Esophagus muscularis mucosa (tissue), 4 donors: Measurements from ENCODE around the gene KLHL25. TPM values are rescaled to one million over a fixed set of nuclear protein-coding genes. Genes with fewer than 3 reads are reported as not detected.

ENCODE experiments used
- DNase-seq: peaks from one replicate; pipeline ENCODE4 v3.0.0-alpha.2; 2017; ENCODE audit errors: extremely low spot score
- H3K27ac ChIP-seq, 4 donors: fragments of 200-600 bp; sonication (generic); replicated peaks in 1 of 4; 1 replicate in 3 of 4; 2 replicates in 1 of 4; pipeline ENCODE4 v1.5.1; 2016 to 2019; ENCODE audit warnings: mild to moderate bottlenecking in 1 of 4
- H3K27me3 ChIP-seq, 4 donors: fragments of 200-600 bp; sonication (generic); one replicate each; pipeline versions ENCODE4 v1.5.1 to v1.6.0; 2016 to 2019
- H3K36me3 ChIP-seq, 4 donors: fragments of 200-600 bp; sonication (generic); one replicate each; pipeline ENCODE4 v1.5.1; 2016 to 2019
- H3K4me1 ChIP-seq, 4 donors: fragments of 200-600 bp; sonication (generic); one replicate each; pipeline ENCODE4 v1.5.1; 2016 to 2019
- H3K4me3 ChIP-seq, 4 donors: fragments of 200-600 bp; sonication (generic); 1 replicate in 2 of 4; 2 replicates in 2 of 4; pipeline ENCODE4 v1.5.1; 2016 to 2019; ENCODE audit warnings: mild to moderate bottlenecking in 4 of 4, moderate library complexity in 1 of 4
- H3K9me3 ChIP-seq, 4 donors: fragments of 200-600 bp; sonication (generic); 1 replicate in 3 of 4; 2 replicates in 1 of 4; pipeline ENCODE4 v1.5.1; 2016 to 2019
- EP300 ChIP-seq: sonication (generic); formaldehyde crosslinking; IDR thresholded peaks from one replicate; pipeline ENCODE4 v1.6.1; 2017; ENCODE audit warnings: antibody characterized with exemption
- POLR2A ChIP-seq: fragments of 450-650 bp; IDR thresholded peaks from one replicate; pipeline ENCODE4 v1.6.1; 2017; ENCODE audit warnings: antibody characterized with exemption, moderate library complexity, mild to moderate bottlenecking, low read depth
- POLR2AphosphoS5 ChIP-seq, 2 donors: sonication (generic); formaldehyde crosslinking; IDR thresholded peaks; one replicate each; pipeline ENCODE4 v1.6.1; 2017; ENCODE audit warnings: antibody characterized with exemption in 2 of 2
- WGBS: methylation state at CpG from one replicate; pipeline ENCODE4 v1.1.5; 2018; 5-methylcytosine and 5-hydroxymethylcytosine counted together
- intact Hi-C: fragments of 100-400 bp; cut with DNase I; formaldehyde crosslinking; loops from one replicate; pipeline ENCODE4 v1.15.1; 2023
- total RNA-seq, 4 donors: library from RNA; depleted of rRNA; stranded (reverse); fragments of >200 nt; gene quantifications; one replicate each; pipeline versions ENCODE4 v1.1.0 to v1.2.1, GENCODE V29; 2016
- TF ChIP-seq, protein P1 (sequence below), 3 experiments: fragments of 200-600 bp in 2 of 3; fragments of 450-650 bp in 1 of 3; sonication (generic) in 2 of 3; IDR thresholded peaks; one replicate each; pipeline ENCODE4 v1.5.1; 2017 to 2019; ENCODE audit warnings: antibody characterized with exemption in 3 of 3, mild to moderate bottlenecking in 2 of 3, moderate library complexity in 1 of 3

The KLHL25 gene
- total RNA-seq, 4 donors from 2014 or later = 10.8 to 24.4 (median 12.0) TPM

GRCh38 chr15:85770096-85771041 lies 24.4 kb downstream of the KLHL25 start:
- peaks cover 0 to 18% (median 9%) of the 10 kb centered on the region in 4 donors for H3K36me3 ChIP-seq
- no peak for DNase-seq
- peak overlapping the region in 1 of 4 donors; percentile 36 for H3K27ac ChIP-seq
- H3K4me1 ChIP-seq = peaks cover 17 to 49% (median 40%) of the 10 kb centered on the region in 4 donors
- 98% methylated on average over 11 of the region's 21 CpGs for WGBS
- H3K27me3 ChIP-seq = no peaks in the 10 kb centered on the region
- intact Hi-C loops = no loop called here
- no peak overlapping the region for H3K4me3 ChIP-seq
- TF ChIP-seq EP300 (no peak), POLR2A (no peak)
- TF ChIP-seq, protein P1, sequence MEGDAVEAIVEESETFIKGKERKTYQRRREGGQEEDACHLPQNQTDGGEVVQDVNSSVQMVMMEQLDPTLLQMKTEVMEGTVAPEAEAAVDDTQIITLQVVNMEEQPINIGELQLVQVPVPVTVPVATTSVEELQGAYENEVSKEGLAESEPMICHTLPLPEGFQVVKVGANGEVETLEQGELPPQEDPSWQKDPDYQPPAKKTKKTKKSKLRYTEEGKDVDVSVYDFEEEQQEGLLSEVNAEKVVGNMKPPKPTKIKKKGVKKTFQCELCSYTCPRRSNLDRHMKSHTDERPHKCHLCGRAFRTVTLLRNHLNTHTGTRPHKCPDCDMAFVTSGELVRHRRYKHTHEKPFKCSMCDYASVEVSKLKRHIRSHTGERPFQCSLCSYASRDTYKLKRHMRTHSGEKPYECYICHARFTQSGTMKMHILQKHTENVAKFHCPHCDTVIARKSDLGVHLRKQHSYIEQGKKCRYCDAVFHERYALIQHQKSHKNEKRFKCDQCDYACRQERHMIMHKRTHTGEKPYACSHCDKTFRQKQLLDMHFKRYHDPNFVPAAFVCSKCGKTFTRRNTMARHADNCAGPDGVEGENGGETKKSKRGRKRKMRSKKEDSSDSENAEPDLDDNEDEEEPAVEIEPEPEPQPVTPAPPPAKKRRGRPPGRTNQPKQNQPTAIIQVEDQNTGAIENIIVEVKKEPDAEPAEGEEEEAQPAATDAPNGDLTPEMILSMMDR (IDR thresholded peaks at IDR 0.05) = no peak
- no peaks in the 10 kb centered on the region for H3K9me3 ChIP-seq

GRCh38 chr15:85769182-85769900 lies 25.4 kb downstream of the KLHL25 start:
- H3K4me3 ChIP-seq = no peak overlapping the region
- intact Hi-C loops = no loop called here
- H3K27me3 ChIP-seq = no peaks in the 10 kb centered on the region
- H3K36me3 ChIP-seq = peaks cover 0 to 18% (median 9%) of the 10 kb centered on the region in 4 donors
- 96% methylated on average over 42 of the region's 42 CpGs for WGBS
- DNase-seq = no peak
- no peaks in the 10 kb centered on the region for H3K9me3 ChIP-seq
- TF ChIP-seq POLR2A = no peak
- no peak for TF ChIP-seq POLR2AphosphoS5 (IDR thresholded peaks at IDR 0.05)
- no peak for TF ChIP-seq EP300
- TF ChIP-seq, protein P1 (IDR thresholded peaks at IDR 0.05) = no peak
- H3K27ac ChIP-seq = no peak overlapping the region
- peaks cover 23 to 58% (median 49%) of the 10 kb centered on the region in 4 donors for H3K4me1 ChIP-seq

DNA sequence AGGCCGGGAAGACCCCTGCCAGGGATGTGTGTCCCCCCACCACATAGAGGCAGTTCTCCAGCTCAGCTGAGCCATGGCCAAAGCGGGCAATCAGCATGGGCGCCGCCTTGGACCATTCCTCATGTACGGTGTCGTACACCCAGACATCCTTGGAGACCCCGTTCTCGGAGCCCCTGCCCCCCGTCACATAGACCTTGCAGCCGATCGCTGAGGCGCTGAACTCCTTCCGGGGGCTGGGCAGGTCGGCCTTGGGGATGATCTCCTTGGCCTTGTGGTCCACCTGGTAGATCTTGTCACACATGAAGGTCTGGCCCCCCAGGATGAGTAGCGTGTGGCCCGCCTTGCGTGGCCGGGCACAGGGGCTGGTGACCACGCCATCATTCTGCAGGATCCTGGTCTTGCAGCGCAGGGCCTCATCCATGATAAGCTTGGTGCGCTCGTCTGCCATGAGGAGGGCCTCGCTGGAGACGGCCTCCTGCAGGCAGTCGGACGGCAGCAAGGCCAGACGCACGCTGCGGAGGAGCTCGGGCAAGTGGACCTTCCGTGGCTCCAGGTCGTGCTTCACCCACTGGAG lies 26.0 kb downstream of the KLHL25 start:
- Histone ChIP-seq H3K4me3 (no peak overlapping the region), H3K36me3 (peaks cover 0 to 18% (median 9%) of the 10 kb centered on the region in 4 donors), H3K4me1 (peaks cover 30 to 64% (median 56%) of the 10 kb centered on the region in 4 donors), H3K27me3 (no peaks in the 10 kb centered on the region), H3K27ac (no peak overlapping the region), H3K9me3 (no peaks in the 10 kb centered on the region)
- TF ChIP-seq, protein P1 (IDR thresholded peaks at IDR 0.05) = no peak
- TF ChIP-seq POLR2A (no peak), POLR2AphosphoS5 (IDR thresholded peaks at IDR 0.05) (no peak), EP300 (no peak)
- no peak for DNase-seq
- WGBS = 96% methylated on average over 9 of the region's 32 CpGs
- intact Hi-C loops = no loop called here

DNA sequence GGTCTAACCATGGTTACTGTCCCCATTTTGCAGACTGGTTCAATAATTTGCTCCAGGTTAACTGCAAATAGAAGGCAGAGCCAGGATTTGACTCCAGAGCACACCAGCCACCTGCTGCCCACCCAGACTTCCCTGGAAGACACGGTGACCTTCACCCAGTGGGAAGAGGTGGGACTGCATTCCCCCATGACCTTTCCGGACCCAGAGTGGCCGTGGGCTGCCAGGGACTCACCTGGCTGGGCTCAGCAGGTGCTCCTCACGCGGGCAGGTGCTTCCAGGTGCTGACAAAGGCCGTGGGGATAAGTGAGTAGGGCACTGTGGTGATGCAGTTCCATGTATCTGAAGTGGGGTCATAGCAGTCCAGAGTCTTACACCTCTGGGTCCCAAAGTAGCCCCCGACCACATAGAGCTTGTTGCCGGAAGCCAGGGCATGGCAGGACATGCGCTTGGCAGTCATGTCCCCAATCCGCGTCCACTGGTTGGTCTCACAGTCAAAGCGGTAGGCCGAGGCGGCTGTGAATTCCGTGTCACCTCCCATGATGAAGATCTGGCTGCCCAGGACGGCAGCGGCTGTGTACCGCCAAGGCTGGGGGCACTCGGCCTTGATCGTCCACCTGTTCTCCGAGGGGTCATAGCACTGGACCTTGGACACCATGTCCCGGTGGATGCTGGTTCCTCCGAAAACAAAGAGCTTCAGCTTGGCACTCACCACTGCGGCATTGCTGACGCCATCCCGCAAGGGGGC lies 26.8 kb downstream of the KLHL25 start:
- no peak for DNase-seq
- H3K4me1 ChIP-seq = peaks cover 33 to 64% (median 58%) of the 10 kb centered on the region in 4 donors

More for the DNA sequence above, 26.8 kb downstream of the KLHL25 start:
- intact Hi-C loops = no loop called here
- H3K36me3 ChIP-seq = peaks cover 0 to 18% (median 9%) of the 10 kb centered on the region in 4 donors
- H3K27ac ChIP-seq = no peak overlapping the region
- H3K27me3 ChIP-seq = peaks cover 0 to 3% (median 0%) of the 10 kb centered on the region in 4 donors
- 98% methylated on average over 22 of the region's 26 CpGs for WGBS
- H3K9me3 ChIP-seq = no peaks in the 10 kb centered on the region
- TF ChIP-seq, protein P1 (IDR thresholded peaks at IDR 0.05) = no peak
- TF ChIP-seq POLR2A (no peak), POLR2AphosphoS5 (IDR thresholded peaks at IDR 0.05) (no peak), EP300 (no peak)
- no peak overlapping the region for H3K4me3 ChIP-seq
